GM18511 (cell line): ENCODE data around the gene LIPH.
"Not testable (repeated sequence)": the region's sequence is repeated elsewhere in the genome, so short reads cannot be mapped to it uniquely, and the experiment has no call there.

ENCODE experiments used
- ATAC-seq: cut with Tn5 transposase; IDR thresholded peaks from one replicate; pipeline ENCODE4 v1.9.1; 2021; ENCODE audit warnings: mild to moderate bottlenecking, moderate library complexity; ENCODE audit not compliant: unreplicated experiment

The LIPH gene

GRCh38 chr3:185489462-185489861, 62.9 kb downstream of the LIPH start:
- no peak for ATAC-seq

- ATAC-seq, result no peak
These were observed 63.9 kb downstream of the LIPH start for GRCh38 chr3:185488465-185488864.

GRCh38 chr3:185486394-185486793, 66.0 kb downstream of the LIPH start:
- ATAC-seq, result no peak

GRCh38 chr3:185484296-185484695, 68.1 kb downstream of the LIPH start:
- ATAC-seq, result no peak

GRCh38 chr3:185479373-185479945, 72.9 kb downstream of the LIPH start:
- ATAC-seq, result no peak

GRCh38 chr3:185477316-185477715, 75.1 kb downstream of the LIPH start:
- ATAC-seq, result no peak

- not testable (repeated sequence) for ATAC-seq
These were observed 77.5 kb downstream of the LIPH start for GRCh38 chr3:185474922-185475321.

- no peak for ATAC-seq
These were observed 79.0 kb downstream of the LIPH start for GRCh38 chr3:185473290-185473815.

- no peak for ATAC-seq
These were observed 82.1 kb downstream of the LIPH start for GRCh38 chr3:185470323-185470722.

- ATAC-seq, result no peak
These were observed 82.8 kb downstream of the LIPH start for GRCh38 chr3:185469542-185469941.

- not testable (repeated sequence) for ATAC-seq
These were observed 86.3 kb downstream of the LIPH start for GRCh38 chr3:185466123-185466522.

GRCh38 chr3:185465471-185465870, 86.9 kb downstream of the LIPH start:
- ATAC-seq, result no peak

GRCh38 chr3:185460719-185461350, 91.6 kb downstream of the LIPH start:
- ATAC-seq, result no peak

GRCh38 chr3:185460309-185460708, 92.1 kb downstream of the LIPH start:
- ATAC-seq, result no peak

GRCh38 chr3:185457376-185457775, 95.0 kb downstream of the LIPH start:
- ATAC-seq, result no peak
